ENCODE data around the gene PHACTR2. TPM values are rescaled to one million over a fixed set of nuclear protein-coding genes. Genes with fewer than 3 reads are reported as not detected.

The PHACTR2 gene
- total RNA-seq, 1 experiment from 2014 or later: 98.1 TPM

GRCh38 chr6:143695969-143696663, 18.4 kb downstream of the PHACTR2 start:
- in situ Hi-C loops (cut with HindIII; ENCODE audit: low sequenced_read_pairs): no loop called here

GRCh38 chr6:143696664-143697000, 18.9 kb downstream of the PHACTR2 start:
- DNase-seq (ENCODE audit: low spot score): no peak
- in situ Hi-C loops (cut with HindIII; ENCODE audit: low sequenced_read_pairs): no loop called here

More at GRCh38 chr6:143695969-143696663, 18.4 kb downstream of the PHACTR2 start:
- DNase-seq (ENCODE audit: low spot score): no peak

- DNase-seq (ENCODE audit: low spot score): no peak
- in situ Hi-C loops (cut with HindIII; ENCODE audit: low sequenced_read_pairs): no loop called here
Observed at GRCh38 chr6:143697076-143697800, 19.5 kb downstream of the PHACTR2 start.

- in situ Hi-C loops (cut with HindIII; ENCODE audit: low sequenced_read_pairs): no loop called here
- no peak for DNase-seq (ENCODE audit: low spot score)
Observed at GRCh38 chr6:143698329-143698728, 20.6 kb downstream of the PHACTR2 start.

GRCh38 chr6:143698759-143699429, 21.1 kb downstream of the PHACTR2 start:
- in situ Hi-C loops (cut with HindIII; ENCODE audit: low sequenced_read_pairs): no loop called here
- DNase-seq (ENCODE audit: low spot score): no peak

- in situ Hi-C loops (cut with HindIII; ENCODE audit: low sequenced_read_pairs): no loop called here
- DNase-seq (ENCODE audit: low spot score): no peak
Observed at GRCh38 chr6:143699430-143699825, 21.7 kb downstream of the PHACTR2 start.

- DNase-seq (ENCODE audit: low spot score): no peak
- in situ Hi-C loops (cut with HindIII; ENCODE audit: low sequenced_read_pairs): no loop called here
Observed at GRCh38 chr6:143700684-143701348, 23.1 kb downstream of the PHACTR2 start.

- no peak for DNase-seq (ENCODE audit: low spot score)
- in situ Hi-C loops (cut with HindIII; ENCODE audit: low sequenced_read_pairs): no loop called here
Observed at GRCh38 chr6:143701349-143702234, 23.8 kb downstream of the PHACTR2 start.

GRCh38 chr6:143705569-143705968, 27.8 kb downstream of the PHACTR2 start:
- in situ Hi-C loops (cut with HindIII; ENCODE audit: low sequenced_read_pairs): no loop called here
- DNase-seq (ENCODE audit: low spot score): no peak

GRCh38 chr6:143707697-143708096, 29.9 kb downstream of the PHACTR2 start:
- in situ Hi-C loops (cut with HindIII; ENCODE audit: low sequenced_read_pairs): no loop called here
- no peak for DNase-seq (ENCODE audit: low spot score)

GRCh38 chr6:143708889-143709288, 31.1 kb downstream of the PHACTR2 start:
- DNase-seq (ENCODE audit: low spot score): no peak
- in situ Hi-C loops (cut with HindIII; ENCODE audit: low sequenced_read_pairs): no loop called here

- in situ Hi-C loops (cut with HindIII; ENCODE audit: low sequenced_read_pairs): no loop called here
- no peak for DNase-seq (ENCODE audit: low spot score)
Observed at GRCh38 chr6:143711714-143712113, 33.9 kb downstream of the PHACTR2 start.

GRCh38 chr6:143718472-143718871, 40.7 kb downstream of the PHACTR2 start:
- no peak for DNase-seq (ENCODE audit: low spot score)
- in situ Hi-C loops (cut with HindIII; ENCODE audit: low sequenced_read_pairs): no loop called here

- in situ Hi-C loops (cut with HindIII; ENCODE audit: low sequenced_read_pairs): no loop called here
Observed at GRCh38 chr6:143721642-143722041, 43.9 kb downstream of the PHACTR2 start.

GRCh38 chr6:143724876-143725275, 47.1 kb downstream of the PHACTR2 start:
- DNase-seq (ENCODE audit: low spot score): no peak
- in situ Hi-C loops (cut with HindIII; ENCODE audit: low sequenced_read_pairs): no loop called here

More at GRCh38 chr6:143721642-143722041, 43.9 kb downstream of the PHACTR2 start:
- no peak for DNase-seq (ENCODE audit: low spot score)

GRCh38 chr6:143726015-143726647, 48.4 kb downstream of the PHACTR2 start:
- in situ Hi-C loops (cut with HindIII; ENCODE audit: low sequenced_read_pairs): no loop called here
- no peak for DNase-seq (ENCODE audit: low spot score)

- in situ Hi-C loops (cut with HindIII; ENCODE audit: low sequenced_read_pairs): no loop called here
- DNase-seq (ENCODE audit: low spot score): no peak
Observed at GRCh38 chr6:143727035-143727434, 49.3 kb downstream of the PHACTR2 start.

- DNase-seq (ENCODE audit: low spot score): no peak
- in situ Hi-C loops (cut with HindIII; ENCODE audit: low sequenced_read_pairs): no loop called here
Observed at GRCh38 chr6:143731789-143732188, 54.0 kb downstream of the PHACTR2 start.

Data from G401 (cell line).